H9 (cell line): ENCODE measurements around the gene DHRS7C. TPM values are rescaled to one million over a fixed set of nuclear protein-coding genes. Genes with fewer than 3 reads are reported as not detected.

Source experiments
- DNase-seq: peaks from one replicate; pipeline ENCODE4 v3.0.0-alpha.2; 2017
- H2AFZ ChIP-seq: one replicate; pipeline ENCODE4 v1.6.1; 2013; ENCODE audit warnings: mild to moderate bottlenecking, low read length, control low read depth, moderate library complexity
- H2AK5ac ChIP-seq: 2 replicates; pipeline ENCODE4 v1.6.1; 2013; ENCODE audit warnings: low read length, control low read depth, mixed read lengths; ENCODE audit not compliant: insufficient read length
- H2BK120ac ChIP-seq: one replicate; pipeline ENCODE4 v1.6.1; 2013; ENCODE audit warnings: low read depth, mild to moderate bottlenecking, low read length, control low read depth, inconsistent platforms; ENCODE audit not compliant: poor library complexity, severe bottlenecking
- H2BK12ac ChIP-seq: 2 replicates; pipeline ENCODE4 v1.6.1; 2013; ENCODE audit warnings: low read length, control low read depth, mixed read lengths, low read depth; ENCODE audit not compliant: insufficient read length
- H2BK15ac ChIP-seq: 2 replicates; pipeline ENCODE4 v1.6.1; 2013; ENCODE audit warnings: low read depth, low read length, control low read depth
- H2BK20ac ChIP-seq: one replicate; pipeline ENCODE4 v1.6.1; 2013; ENCODE audit warnings: low read depth, mild to moderate bottlenecking, low read length, control low read depth, inconsistent platforms; ENCODE audit not compliant: poor library complexity, severe bottlenecking
- H2BK5ac ChIP-seq: 2 replicates; pipeline ENCODE4 v1.6.1; 2013; ENCODE audit warnings: low read length, control low read depth, mixed read lengths; ENCODE audit not compliant: insufficient read length
- H3K14ac ChIP-seq: 2 replicates; pipeline ENCODE4 v1.6.1; 2013; ENCODE audit warnings: low read length, control low read depth; ENCODE audit not compliant: insufficient read depth
- H3K18ac ChIP-seq: 2 replicates; pipeline ENCODE4 v1.6.1; 2013; ENCODE audit warnings: low read depth, mild to moderate bottlenecking, mixed read lengths, low read length, control low read depth; ENCODE audit not compliant: insufficient read length
- H3K23ac ChIP-seq: 2 replicates; pipeline ENCODE4 v1.6.1; 2013; ENCODE audit warnings: low read length, control low read depth, mixed read lengths, low read depth; ENCODE audit not compliant: insufficient read length
- H3K23me2 ChIP-seq: 2 replicates; pipeline ENCODE4 v1.6.1; 2013; ENCODE audit warnings: low read depth, mild to moderate bottlenecking, mixed read lengths, low read length, control low read depth; ENCODE audit not compliant: insufficient read length, poor library complexity, severe bottlenecking
- H3K27ac ChIP-seq: 2 replicates; pipeline ENCODE4 v1.5.1; 2013; ENCODE audit warnings: low read length, control low read depth, mixed read lengths, low read depth; ENCODE audit not compliant: insufficient read length
- H3K27me3 ChIP-seq: 2 replicates; pipeline ENCODE4 v1.6.1; 2013; ENCODE audit warnings: low read length, control low read depth, inconsistent platforms; ENCODE audit not compliant: insufficient read depth
- H3K4ac ChIP-seq: 2 replicates; pipeline ENCODE4 v1.6.1; 2013; ENCODE audit warnings: low read depth, mild to moderate bottlenecking, control low read depth, inconsistent platforms, low read length, moderate library complexity
- H3K4me1 ChIP-seq: 2 replicates; pipeline ENCODE4 v1.6.1; 2013; ENCODE audit warnings: low read length, control low read depth, inconsistent platforms; ENCODE audit not compliant: insufficient read depth
- H3K4me2 ChIP-seq: 2 replicates; pipeline ENCODE4 v1.6.1; 2013; ENCODE audit warnings: low read length, control low read depth, mixed read lengths; ENCODE audit not compliant: insufficient read length, insufficient read depth
- H3K56ac ChIP-seq: 2 replicates; pipeline ENCODE4 v1.6.1; 2013; ENCODE audit warnings: low read depth, mild to moderate bottlenecking, mixed read lengths, low read length, control low read depth; ENCODE audit not compliant: insufficient read length
- H3K79me1 ChIP-seq: 2 replicates; pipeline ENCODE4 v1.6.1; 2013; ENCODE audit warnings: low read depth, mild to moderate bottlenecking, moderate library complexity, low read length, control low read depth, inconsistent platforms; ENCODE audit not compliant: insufficient read depth, poor library complexity, severe bottlenecking
- H3K79me2 ChIP-seq: 2 replicates; pipeline ENCODE4 v1.6.1; 2013; ENCODE audit warnings: low read length, control low read depth, inconsistent platforms; ENCODE audit not compliant: insufficient read depth
- H3K9ac ChIP-seq: 2 replicates; pipeline ENCODE4 v1.6.1; 2013; ENCODE audit warnings: low read length, control low read depth, mixed read lengths; ENCODE audit not compliant: insufficient read length; ENCODE audit errors: extremely low read depth
- H3K9me3 ChIP-seq: one replicate; pipeline ENCODE4 v1.6.1; 2013; ENCODE audit warnings: low read depth, low read length, inconsistent platforms; ENCODE audit not compliant: control insufficient read depth
- H3T11ph ChIP-seq: one replicate; pipeline ENCODE4 v1.6.1; 2013; ENCODE audit warnings: mild to moderate bottlenecking, low read length, control low read depth, inconsistent platforms
- H4K20me1 ChIP-seq: one replicate; pipeline ENCODE4 v1.6.1; 2013; ENCODE audit not compliant: control insufficient read depth, insufficient read length, insufficient read depth
- H4K5ac ChIP-seq: 2 replicates; pipeline ENCODE4 v1.6.1; 2013; ENCODE audit warnings: low read depth, mild to moderate bottlenecking, mixed read lengths, low read length, control low read depth; ENCODE audit not compliant: insufficient read length
- H4K8ac ChIP-seq: replicated peaks from 2 replicates; pipeline ENCODE4 v1.6.1; 2013; ENCODE audit warnings: low read length, control low read depth, mixed read lengths, low read depth; ENCODE audit not compliant: insufficient read length
- H4K91ac ChIP-seq: 2 replicates; pipeline ENCODE4 v1.6.1; 2013; ENCODE audit warnings: low read depth, mild to moderate bottlenecking, moderate library complexity, mixed read lengths, low read length, control low read depth; ENCODE audit not compliant: insufficient read length
- H3K27ac Mint-ChIP-seq, 3 experiments: 2 replicates in 2 of 3; 3 replicates in 1 of 3; pipeline ENCODE4 v1.8.0; 2020 to 2021; ENCODE audit warnings: mixed read lengths in 3 of 3, mild to moderate bottlenecking in 1 of 3, moderate library complexity in 1 of 3
- H3K27me3 Mint-ChIP-seq: 2 replicates; pipeline ENCODE4 v1.8.0; 2021; ENCODE audit warnings: low read depth, mild to moderate bottlenecking, moderate library complexity, mixed read lengths
- H3K36me3 Mint-ChIP-seq, 3 experiments: 2 replicates in 2 of 3; 3 replicates in 1 of 3; pipeline ENCODE4 v1.8.0; 2020 to 2021; ENCODE audit warnings: low read depth in 3 of 3, mixed read lengths in 3 of 3; ENCODE audit not compliant: insufficient read depth in 1 of 3
- H3K4me1 Mint-ChIP-seq, 2 experiments: 2 replicates each; pipeline ENCODE4 v1.8.0; 2020; ENCODE audit warnings: mixed read lengths in 2 of 2
- H3K4me3 Mint-ChIP-seq, 2 experiments: 2 replicates in 1 of 2; 3 replicates in 1 of 2; pipeline ENCODE4 v1.8.0; 2020 to 2021; ENCODE audit warnings: mild to moderate bottlenecking in 2 of 2, mixed read lengths in 2 of 2, moderate library complexity in 1 of 2
- H3K9me3 Mint-ChIP-seq, 2 experiments: 2 replicates in 1 of 2; 3 replicates in 1 of 2; pipeline ENCODE4 v1.8.0; 2020; ENCODE audit warnings: mild to moderate bottlenecking in 2 of 2, mixed read lengths in 2 of 2, moderate library complexity in 1 of 2
- CTCF ChIP-seq: fragments of 200-600 bp; sonication (generic); conservative IDR thresholded peaks from 3 replicates; pipeline ENCODE4 v1.8.0; 2021; ENCODE audit warnings: antibody characterized with exemption, mild to moderate bottlenecking
- WGBS: extraction: QIAGEN DNeasy Blood & Tissue Kit; methylation state at CpG from one replicate; pipeline ENCODE4 v1.1.7; 2013; ENCODE audit warnings: missing lambda C conversion rate, low lambda C conversion rate, mixed read lengths; ENCODE audit not compliant: insufficient read length; ENCODE audit errors: extremely low coverage; 5-methylcytosine and 5-hydroxymethylcytosine counted together
- total RNA-seq: library from RNA; stranded (reverse); gene quantifications from 2 replicates; pipeline ENCODE4 v1.2.1, GENCODE V29; 2021

The DHRS7C gene
- total RNA-seq, 1 experiment from 2014 or later, result not detected

- peaks cover 3% of the 10 kb centered on the region; the same call in 1 of the 2 replicates for H3K4me1 ChIP-seq
- H3K4ac ChIP-seq, result no peak overlapping the region
- H2AFZ ChIP-seq, result no peak overlapping the region
- no peak overlapping the region for H2BK5ac ChIP-seq
- no peaks in the 10 kb centered on the region; a peak in 1 of 7 replicates for H3K36me3 Mint-ChIP-seq
- no peaks in the 10 kb centered on the region for H3K23me2 ChIP-seq
- H3K18ac ChIP-seq, result no peak overlapping the region
- no peak overlapping the region for H3K9ac ChIP-seq
- no peak overlapping the region for H2AK5ac ChIP-seq
- H3K23ac ChIP-seq, result no peak overlapping the region
- no peak overlapping the region for H2BK15ac ChIP-seq
- H3K27ac ChIP-seq, result no peak overlapping the region
- no peak overlapping the region for H2BK12ac ChIP-seq
- H4K20me1 ChIP-seq, result no peaks in the 10 kb centered on the region
- H3K4me3 Mint-ChIP-seq, result no peak overlapping the region
- no peaks in the 10 kb centered on the region for H3K79me2 ChIP-seq
- no peak overlapping the region for H2BK120ac ChIP-seq
- no peak overlapping the region for H4K8ac ChIP-seq
- H4K5ac ChIP-seq, result no peak overlapping the region
- no peak overlapping the region for H3K14ac ChIP-seq
- no peak overlapping the region for H4K91ac ChIP-seq
- peaks cover 2% of the 10 kb centered on the region; the same call in 1 of the 2 replicates for H3K27me3 Mint-ChIP-seq
- H3K4me2 ChIP-seq, result no peak overlapping the region
- H3K27ac Mint-ChIP-seq, result no peak overlapping the region
- no peak for TF ChIP-seq CTCF
- H3K9me3 ChIP-seq, result no peaks in the 10 kb centered on the region
- H3K4me1 Mint-ChIP-seq, result peaks cover 4 to 6% of the 10 kb centered on the region in 2 experiments; a peak in 3 of 4 replicates
- no peak for DNase-seq
- no CpG with 5 or more reads among the region's 14 CpGs for WGBS
- H3K79me1 ChIP-seq, result no peaks in the 10 kb centered on the region
- H3K27me3 ChIP-seq, result no peaks in the 10 kb centered on the region
- H3K56ac ChIP-seq, result no peak overlapping the region
- no peak overlapping the region for H2BK20ac ChIP-seq
- H3T11ph ChIP-seq, result no peak overlapping the region
- H3K9me3 Mint-ChIP-seq, result peaks cover 2 to 3% of the 10 kb centered on the region in 2 experiments; a peak in 3 of 5 replicates
Measured at GRCh38 chr17:9814337-9814945, 23.0 kb upstream of the DHRS7C start.
